Activated T-helper 1 cell treated with anti-CD3 and anti-CD28 coated beads, Interleukin-12 subunit alpha, Interleukin-12 subunit beta, Interleukin-2, Interleukin-4 antibody, amounts not matched to agents 30 ng/mL and 10 ng/mL and 1 ng/mL, durations not matched to agents 14 hours and 24 hours and 36 hours (primary cell): Measurements from ENCODE around the gene MRTO4. TPM values are rescaled to one million over a fixed set of nuclear protein-coding genes. Genes with fewer than 3 reads are reported as not detected.

Source experiments
- total RNA-seq: library from RNA; stranded (reverse); gene quantifications from 2 replicates; pipeline ENCODE4 v1.2.3, GENCODE V29; 2022

The MRTO4 gene
- total RNA-seq, 1 donor from 2014 or later: 137 TPM

Other genes with a start within 250 kb of the MRTO4 start
- 155 and 161 TPM in 2 replicates for gene UBR4, start 41.5 kb upstream of the MRTO4 start, total RNA-seq
- 63.9 and 78.3 TPM in 2 replicates for gene EMC1, start 281 bp upstream of the MRTO4 start, total RNA-seq
- 1.2 and 1.7 TPM in 2 replicates for gene AKR7A3, start 37.0 kb downstream of the MRTO4 start, total RNA-seq
- gene AKR7A2, start 60.3 kb downstream of the MRTO4 start, total RNA-seq: 30.0 and 31.1 TPM in 2 replicates
- gene SLC66A1, start 60.5 kb downstream of the MRTO4 start, total RNA-seq: 9.9 and 12.0 TPM in 2 replicates
- gene CAPZB, start 233.7 kb downstream of the MRTO4 start, total RNA-seq: 317 and 323 TPM in 2 replicates